HG02970 (cell line): ENCODE data around the gene CHD9.

Source experiments
- ATAC-seq: cut with Tn5 transposase; IDR thresholded peaks from one replicate; pipeline ENCODE4 v1.9.1; 2021; ENCODE audit warnings: mild to moderate bottlenecking, moderate library complexity, moderate number of reproducible peaks; ENCODE audit not compliant: unreplicated experiment, low FRiP score

The CHD9 gene

DNA sequence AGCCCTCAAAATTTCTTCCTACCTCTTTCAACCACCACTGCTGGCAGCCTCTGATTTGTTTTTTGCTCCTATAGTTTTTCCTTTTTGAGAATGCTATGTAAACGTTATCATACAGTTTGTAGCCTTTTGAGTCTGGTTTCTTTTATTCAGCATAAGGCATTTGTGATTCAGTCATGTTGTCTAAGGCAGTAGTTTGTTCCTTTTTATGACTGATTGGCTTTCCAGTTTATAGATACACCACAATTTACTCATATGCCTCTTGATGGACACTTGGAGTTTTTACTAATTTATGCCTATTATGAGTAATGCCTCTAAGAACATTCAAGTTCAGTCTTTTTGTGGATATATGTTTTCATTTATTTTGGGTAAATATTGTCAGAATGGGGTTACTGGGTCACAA is 136.6 kb downstream of the CHD9 start:
- ATAC-seq = no peak

DNA sequence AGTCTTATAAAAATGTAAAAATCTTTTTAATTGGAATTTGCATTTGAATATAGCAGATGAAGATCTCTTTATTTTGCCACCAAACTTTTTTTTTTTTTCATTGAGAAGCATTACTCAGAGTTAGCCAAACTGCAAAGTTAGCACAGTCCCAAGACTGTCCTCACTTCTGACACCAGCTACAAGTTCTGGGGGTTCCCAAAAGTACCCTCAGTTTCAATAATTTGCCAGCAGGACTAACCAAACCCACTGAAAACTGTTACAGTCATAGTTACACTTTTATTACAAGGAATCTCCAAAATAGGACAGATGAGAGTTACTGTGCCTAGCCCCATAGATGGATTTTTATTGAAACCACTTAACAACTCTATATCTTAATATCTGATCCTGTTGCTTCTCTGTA is 144.1 kb downstream of the CHD9 start:
- no peak for ATAC-seq

DNA sequence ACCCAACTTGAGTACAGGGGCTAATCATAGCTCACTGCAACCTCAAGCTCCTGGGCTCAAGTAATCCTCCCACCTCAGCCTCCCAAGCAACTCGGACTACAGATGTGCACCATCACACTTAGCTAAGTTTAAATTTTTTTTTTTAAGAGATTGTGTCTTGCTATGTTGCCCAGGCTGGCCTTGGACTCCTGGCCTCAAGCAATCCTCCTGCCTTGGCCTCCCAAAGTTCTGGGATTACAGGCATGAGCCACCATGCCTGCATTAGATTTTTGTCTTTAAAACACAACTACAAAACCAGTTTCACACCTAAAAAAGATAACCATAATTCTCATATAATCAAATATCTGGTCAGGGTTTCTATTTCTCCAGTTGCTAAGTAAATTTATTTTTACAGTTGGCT is 147.1 kb downstream of the CHD9 start:
- ATAC-seq = no peak

DNA sequence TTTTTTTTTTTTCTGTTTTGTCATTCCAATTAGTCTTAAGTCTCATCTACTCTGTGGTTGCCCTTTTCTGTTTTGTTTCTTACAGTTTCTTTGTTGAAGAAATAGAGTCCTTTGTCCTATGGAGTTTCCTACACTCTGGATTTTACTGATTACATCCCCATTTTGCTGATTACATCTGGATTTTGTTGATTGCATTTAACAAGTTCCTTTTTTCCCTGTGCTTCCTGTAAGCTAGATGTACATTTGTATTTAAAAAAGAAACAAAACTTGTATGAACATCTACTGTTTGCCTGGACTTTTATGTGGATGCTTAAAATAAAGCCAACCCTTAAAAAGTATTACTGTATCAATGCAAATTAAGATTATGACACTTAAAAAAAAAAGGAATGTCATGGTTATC is 147.6 kb downstream of the CHD9 start:
- no peak for ATAC-seq

DNA sequence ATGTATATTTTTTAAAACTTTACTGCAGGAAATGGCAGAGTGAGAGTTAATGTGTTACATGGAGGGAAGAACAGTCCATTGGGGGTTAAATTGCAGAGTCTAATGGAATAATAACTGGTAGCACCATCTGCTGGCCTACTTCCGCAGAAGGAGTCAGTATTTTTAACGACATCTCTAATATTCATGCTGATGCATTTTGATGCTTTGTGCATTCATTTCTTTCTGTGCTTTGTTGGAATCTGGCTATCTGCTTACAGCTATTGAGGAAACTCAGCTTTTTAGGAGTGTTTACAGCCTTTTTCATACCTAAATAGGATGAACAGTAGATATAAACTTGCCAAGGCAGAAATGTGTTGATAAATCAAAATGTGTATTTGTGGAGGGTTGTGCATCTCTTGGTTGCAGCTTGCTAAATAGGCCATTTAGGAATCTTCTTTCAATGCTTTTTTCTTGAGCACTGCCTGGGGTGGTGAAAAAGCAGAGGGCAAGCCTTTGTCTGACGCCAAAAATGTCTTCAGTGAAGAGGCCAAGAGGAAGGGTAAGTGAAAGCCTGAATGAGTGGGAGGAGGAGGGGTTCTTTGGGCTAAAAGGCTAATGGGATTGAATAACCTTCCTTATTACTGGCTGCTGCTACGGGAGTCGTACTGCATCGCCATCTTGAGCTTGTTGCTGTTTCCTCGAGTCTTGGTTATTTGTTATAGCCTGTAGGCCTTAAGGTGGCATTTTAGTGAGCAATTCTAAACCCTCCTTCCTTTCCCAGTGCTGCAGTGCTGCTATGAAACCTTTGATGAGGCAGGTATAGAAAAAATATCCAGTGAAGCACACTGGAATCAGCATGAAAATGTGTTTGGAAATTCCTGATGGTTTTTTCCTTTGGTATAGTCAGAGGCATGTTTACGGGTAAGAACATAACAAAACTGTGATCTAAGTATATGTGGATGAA is 153.3 kb downstream of the CHD9 start:
- peak; percentile 61 for ATAC-seq

DNA sequence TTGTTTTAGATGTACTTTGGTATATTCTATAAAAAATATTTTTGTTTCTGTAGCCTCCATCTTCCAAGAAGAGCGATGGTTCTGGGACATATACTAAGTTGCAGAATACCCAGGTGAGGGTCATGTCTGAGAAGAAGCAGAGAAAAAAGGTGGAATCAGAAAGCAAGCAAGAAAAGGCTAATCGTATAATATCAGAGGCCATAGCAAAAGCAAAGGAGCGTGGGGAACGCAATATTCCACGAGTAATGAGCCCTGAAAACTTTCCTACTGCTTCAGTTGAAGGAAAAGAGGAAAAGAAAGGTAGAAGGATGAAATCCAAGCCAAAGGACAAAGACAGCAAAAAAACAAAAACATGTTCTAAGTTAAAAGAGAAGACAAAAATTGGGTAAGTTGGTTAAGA is 154.6 kb downstream of the CHD9 start:
- no peak for ATAC-seq

DNA sequence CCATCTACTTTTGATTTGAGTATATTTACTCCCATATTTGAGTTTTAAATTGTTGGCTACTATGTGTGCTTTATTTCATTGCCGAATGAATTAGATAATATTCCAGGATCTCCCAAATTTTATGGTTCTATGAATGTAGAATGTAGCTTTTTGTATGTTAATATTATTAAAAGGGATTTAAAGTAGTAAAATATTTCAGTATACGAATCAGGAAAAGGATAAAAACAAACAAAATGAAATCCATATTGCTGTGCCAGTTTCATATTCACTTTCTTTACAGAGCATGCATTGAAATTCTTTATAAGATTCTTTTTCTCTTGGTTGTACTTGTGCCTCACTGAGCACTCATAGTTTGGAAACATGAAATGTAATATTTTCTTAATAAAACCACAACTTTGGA is 155.1 kb downstream of the CHD9 start:
- ATAC-seq = no peak

DNA sequence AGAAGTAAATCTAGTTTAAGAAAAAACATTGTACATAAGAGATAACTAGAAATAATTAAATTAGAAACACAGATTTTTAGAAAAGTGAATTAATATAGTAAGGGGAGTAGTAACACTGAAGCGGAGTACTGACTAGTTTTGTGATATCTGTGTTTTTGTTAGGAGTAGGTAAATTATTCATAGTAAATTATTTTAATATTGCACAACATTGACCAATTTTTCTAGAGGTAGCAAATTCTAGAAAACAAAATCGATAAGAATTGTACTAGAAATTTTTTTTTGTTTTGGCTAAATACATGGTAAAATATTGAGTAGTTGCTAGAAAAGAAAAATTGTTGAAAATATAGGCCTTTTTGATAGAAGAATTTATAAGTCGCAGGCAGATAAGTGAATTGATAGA is 156.5 kb downstream of the CHD9 start:
- no peak for ATAC-seq

DNA sequence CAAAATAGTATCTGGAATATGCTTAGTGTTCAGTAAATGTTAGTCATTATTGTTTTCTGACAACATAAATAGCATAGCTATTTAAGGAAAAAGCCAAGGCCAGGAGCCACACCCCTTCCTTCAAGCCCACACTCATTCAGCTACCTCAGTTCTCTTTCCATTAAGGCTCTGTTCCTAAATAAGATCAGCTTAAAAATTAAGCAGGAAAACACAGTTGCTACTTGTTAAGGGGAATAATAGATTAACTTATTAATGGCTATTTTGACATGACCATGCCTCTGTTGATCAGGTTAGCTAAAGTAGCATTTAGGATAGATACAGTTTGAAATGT is 158.1 kb downstream of the CHD9 start:
- ATAC-seq = no peak

DNA sequence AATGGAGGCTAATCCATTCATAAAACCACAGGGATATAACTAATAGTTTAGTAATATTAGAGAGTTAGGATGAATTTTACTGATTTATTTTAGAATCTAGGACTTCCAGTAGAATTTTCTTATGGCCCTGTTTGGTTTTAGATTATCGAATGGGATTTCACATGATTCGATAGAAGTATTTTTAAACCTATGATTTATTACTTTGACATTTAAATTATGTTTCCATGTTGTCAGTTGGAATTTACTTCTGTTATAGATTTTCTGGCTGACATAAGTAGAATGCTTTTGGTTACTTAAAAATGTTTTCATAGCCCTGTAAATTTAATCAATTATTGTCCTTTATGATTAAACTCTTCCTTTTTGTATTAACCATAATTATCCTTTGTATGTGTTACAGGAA is 158.8 kb downstream of the CHD9 start:
- ATAC-seq = no peak

DNA sequence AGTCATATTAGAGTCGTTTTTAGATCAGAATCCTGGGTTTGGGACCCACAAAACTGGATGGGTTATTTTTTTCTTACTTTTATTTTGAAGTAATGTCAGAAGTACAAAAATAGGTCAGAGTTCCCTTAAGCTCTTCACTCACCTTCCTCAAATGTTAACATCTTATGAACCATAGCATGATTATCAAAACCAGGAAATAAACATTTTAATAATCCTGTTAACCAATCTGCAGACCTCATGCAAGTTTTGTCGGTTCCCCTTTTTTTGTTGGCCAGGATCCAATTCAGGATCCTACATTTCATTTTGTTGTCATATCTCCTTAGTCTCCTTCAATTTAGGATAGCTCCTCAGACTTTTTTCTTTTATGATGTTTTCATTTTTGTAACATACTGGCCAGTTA is 162.0 kb downstream of the CHD9 start:
- no peak for ATAC-seq

DNA sequence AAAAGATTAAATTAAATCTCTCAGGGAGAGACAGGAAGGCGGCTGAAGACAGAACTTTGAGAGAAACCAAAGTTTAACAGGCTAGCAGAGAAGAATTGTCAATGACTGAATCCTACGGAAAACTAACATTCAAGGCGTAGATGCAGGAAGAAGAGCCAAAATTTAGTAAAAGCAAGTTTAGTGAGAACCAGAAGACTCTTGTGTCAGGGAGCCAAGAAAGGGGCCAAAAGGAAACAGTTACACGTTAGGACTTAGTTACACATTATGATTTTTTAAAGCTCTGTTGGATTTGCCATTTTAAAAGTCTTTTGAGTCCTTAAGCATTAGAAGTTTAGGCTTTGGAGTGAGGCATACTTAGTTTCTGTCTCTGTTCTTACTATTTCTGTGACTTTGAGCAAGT is 164.6 kb downstream of the CHD9 start:
- ATAC-seq = no peak

DNA sequence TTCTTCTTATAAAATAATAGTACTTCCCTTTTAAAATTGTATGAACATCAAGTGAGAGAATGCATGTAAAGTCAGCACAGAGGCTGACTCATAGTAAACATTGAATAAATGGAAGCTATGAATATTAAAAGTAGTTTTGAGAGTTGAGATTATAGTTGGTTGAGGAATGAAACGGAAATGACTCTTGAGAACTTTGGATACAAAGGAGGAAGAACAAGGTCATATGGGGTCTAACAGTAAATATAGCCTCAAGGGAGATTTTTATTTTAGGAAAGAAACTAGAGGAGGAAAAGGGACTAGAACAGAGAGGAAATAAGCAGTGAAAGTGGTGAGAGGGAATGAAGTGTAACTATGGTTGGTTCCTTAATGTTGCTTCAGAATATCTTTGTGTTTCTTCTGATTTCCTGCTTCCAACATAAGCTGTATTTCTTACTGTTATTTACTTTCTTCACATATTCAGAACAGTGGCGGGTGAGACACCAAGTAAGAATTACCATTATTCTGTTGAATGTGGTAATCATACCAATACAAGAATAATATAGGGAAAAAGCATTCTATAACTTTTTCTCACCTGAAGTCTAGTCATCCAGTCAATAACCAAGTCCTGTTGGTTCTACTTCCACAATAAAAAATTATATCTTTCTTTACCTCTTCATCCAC is 165.1 kb downstream of the CHD9 start:
- ATAC-seq = no peak

DNA sequence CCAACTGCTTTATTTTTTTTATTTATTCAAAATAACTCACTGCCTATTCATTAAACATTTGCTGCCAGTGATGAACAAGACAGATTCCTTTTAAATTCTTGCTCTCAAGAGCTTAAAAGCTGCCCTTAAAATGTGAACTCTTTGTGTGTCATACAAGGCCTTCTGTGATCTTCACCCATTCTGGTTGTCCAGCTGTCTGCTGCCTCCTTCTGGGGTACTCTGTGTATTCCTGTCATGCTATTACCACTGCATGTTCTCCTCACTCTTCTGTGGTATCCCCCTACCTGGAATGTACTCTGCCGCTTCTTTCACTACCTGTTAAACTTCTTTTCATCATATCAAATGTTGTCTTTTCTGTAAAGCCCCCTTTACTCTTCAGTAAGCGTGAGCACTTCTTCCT is 165.8 kb downstream of the CHD9 start:
- ATAC-seq = no peak

DNA sequence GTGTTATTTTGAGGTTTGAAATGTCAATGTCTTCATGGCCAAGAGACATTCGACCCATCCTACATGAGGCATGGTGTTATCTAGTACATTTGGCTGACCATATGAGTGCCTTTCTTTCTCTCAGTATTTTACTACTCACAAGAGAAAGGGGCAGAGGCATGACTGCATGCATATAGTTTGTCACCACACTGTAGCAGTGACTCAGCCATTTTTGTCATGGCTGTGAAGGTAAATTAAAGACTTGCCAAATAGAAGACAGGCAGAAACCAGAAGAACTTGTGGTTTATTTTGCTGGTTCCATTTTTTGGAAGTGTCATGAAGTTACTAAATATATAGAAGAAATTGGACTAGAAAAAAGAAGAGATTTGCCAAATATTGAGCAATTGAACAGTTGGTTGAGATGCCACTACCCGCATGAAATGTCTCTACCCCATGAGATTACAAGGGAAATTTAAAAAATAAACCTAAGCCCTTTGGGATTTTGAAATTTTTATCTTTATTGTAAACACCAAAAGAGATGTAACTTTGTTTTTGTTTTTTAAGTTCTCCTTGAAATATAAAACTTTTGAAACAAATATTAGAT is 170.3 kb downstream of the CHD9 start:
- ATAC-seq = no peak

DNA sequence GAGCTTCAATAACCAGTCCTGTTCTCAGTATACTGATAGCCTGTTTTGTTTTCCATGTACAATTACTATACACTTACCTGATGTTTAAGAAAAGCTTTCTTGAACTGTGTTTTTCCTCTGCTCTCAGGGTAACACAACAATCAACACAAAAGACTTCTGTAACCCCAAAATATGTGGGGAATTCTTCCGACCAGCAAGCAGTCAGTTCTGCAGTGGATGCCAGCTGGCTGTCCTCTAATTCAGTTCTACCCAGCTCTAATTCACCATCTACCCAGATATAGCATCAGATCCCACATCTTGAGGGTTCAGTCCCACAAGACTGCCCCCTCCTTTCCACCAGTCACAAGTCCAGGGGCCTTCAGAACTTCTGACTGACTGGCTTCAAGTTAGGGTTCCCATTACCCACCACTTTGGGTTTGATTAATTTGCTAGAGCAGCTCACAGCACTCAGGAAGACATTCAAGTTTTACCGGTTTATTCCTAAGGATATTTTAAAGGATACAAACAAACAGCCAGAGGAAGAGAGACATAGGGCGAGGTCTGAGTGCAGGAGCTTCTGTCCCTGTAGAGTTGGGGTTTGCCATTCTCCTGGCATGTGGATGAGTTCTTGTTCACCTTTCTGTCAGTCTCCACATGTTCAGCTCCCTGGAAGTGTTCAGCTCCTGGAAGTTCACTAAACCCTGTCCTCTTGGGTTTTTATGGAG is 178.2 kb downstream of the CHD9 start:
- no peak for ATAC-seq

DNA sequence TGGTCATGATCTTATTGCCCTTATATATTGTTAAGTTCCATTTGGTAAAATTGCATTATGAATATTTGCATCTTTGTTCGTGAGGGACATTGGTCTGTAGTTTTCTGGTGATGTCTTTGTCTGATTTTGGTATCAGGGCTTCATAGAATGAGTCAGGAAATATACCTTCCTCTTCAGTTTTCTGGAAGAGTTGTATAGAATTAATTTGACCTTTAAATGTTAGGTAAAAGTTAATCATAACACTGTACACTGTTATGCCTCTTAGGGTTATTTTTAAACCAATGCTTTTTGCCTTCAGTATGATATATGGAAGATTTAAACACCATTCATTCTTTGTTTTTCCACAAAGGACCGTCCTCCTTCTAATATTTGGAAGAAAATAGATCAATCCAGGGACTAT is 180.0 kb downstream of the CHD9 start:
- no peak for ATAC-seq

DNA sequence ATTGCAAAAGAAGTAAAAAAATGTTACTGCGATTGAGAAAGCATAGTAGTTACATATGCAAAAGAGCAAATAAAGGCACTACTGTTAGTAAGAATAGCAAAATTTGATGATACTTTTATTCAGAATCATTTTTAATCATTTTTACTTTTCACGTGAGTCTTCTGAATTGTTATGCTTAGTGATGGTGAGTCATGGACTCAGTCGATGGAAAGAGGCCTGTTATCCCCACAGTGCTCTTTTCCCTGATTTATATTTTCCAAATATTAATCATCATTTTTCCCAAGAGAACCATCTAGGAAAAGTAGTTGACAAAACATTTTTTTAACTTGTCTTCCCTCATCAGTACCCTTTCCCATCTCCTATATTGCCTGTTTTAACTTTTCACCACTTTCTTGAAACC is 181.1 kb downstream of the CHD9 start:
- no peak for ATAC-seq

DNA sequence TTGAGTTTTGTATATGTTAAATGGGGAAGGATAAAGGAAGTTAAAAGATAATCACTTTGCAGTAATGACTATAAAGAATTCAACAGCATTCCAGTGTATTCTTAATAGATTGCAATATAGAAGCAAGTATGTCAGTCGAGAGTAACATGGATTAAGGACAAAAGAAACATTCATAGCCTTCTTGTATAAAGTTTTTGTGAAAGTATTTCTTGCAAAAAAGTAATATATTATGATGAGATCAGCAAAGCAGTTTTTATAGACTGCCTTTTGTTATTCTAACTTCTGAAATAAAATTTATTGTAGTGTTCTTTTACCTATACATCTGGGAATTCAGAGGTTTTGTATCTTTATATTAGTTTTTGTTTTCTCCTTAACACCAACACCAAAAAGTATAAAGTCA is 194.5 kb downstream of the CHD9 start:
- ATAC-seq = no peak

DNA sequence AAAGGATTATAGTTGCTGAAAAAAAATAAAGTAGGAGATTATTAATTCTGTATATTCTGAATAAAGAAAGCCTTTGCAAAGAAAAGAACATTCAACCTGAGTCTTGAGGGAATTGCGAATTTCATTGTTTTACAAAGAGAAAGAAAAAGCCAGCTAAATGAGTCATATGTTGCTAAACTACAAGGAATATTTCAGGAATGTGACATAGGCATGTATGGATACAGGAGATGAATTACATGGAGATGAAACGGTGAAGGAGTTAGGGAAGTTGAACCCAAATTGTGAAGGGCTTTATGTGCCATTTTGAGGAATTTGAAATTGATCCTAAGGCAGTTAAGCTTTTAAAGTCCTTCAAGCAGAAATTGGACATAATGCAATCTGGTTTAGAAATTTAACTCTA is 202.2 kb downstream of the CHD9 start:
- ATAC-seq = no peak

DNA sequence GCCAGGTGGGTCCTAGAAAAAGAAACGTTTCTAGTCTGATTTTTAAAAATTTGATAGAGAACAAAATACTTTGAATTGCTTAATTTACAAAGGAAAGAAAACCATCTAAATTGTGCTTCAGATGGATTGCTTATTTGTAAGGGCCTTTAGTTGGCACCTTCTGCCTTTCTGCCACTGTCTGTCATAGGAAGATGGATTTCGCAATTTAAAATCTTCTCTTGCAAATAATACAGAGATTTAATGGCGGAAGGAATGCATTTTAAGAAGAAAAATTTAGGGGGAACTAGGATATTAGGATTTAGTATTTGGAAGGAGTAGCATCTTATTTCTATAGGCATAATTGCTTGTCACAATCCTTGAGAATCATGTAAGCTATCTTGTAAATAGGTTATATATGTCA is 204.0 kb downstream of the CHD9 start:
- ATAC-seq = no peak
